Trophoblast cell (in vitro differentiated cells and primary cell): ENCODE results near the gene AIG1.

ENCODE experiments used
- DNase-seq, 2 donors: peaks; one replicate each; pipeline ENCODE4 v3.0.0-alpha.2; 2016
- H2AFZ ChIP-seq: 2 replicates; pipeline ENCODE4 v1.6.1; 2013; ENCODE audit warnings: low read length, moderate library complexity, mild to moderate bottlenecking; ENCODE audit not compliant: insufficient read depth, poor library complexity
- H2AK5ac ChIP-seq: 2 replicates; pipeline ENCODE4 v1.6.1; 2013; ENCODE audit warnings: mild to moderate bottlenecking, low read length
- H2BK120ac ChIP-seq: 2 replicates; pipeline ENCODE4 v1.6.1; 2013; ENCODE audit warnings: low read length, mild to moderate bottlenecking, moderate library complexity; ENCODE audit not compliant: insufficient read depth, poor library complexity
- H2BK12ac ChIP-seq: 2 replicates; pipeline ENCODE4 v1.6.1; 2013; ENCODE audit warnings: mild to moderate bottlenecking, low read length, moderate library complexity
- H2BK5ac ChIP-seq: 2 replicates; pipeline ENCODE4 v1.6.1; 2013; ENCODE audit warnings: low read length, low read depth, moderate library complexity, mild to moderate bottlenecking; ENCODE audit not compliant: poor library complexity
- H3K14ac ChIP-seq: 2 replicates; pipeline ENCODE4 v1.6.1; 2013; ENCODE audit warnings: mild to moderate bottlenecking, low read length
- H3K18ac ChIP-seq: 2 replicates; pipeline ENCODE4 v1.6.1; 2013; ENCODE audit warnings: mild to moderate bottlenecking, low read length
- H3K23ac ChIP-seq: 2 replicates; pipeline ENCODE4 v1.6.1; 2013; ENCODE audit warnings: low read length
- H3K27ac ChIP-seq: 2 replicates; pipeline ENCODE4 v1.5.1; 2013; ENCODE audit warnings: low read depth, mild to moderate bottlenecking, inconsistent platforms, low read length, moderate library complexity
- H3K27me3 ChIP-seq: 2 replicates; pipeline ENCODE4 v1.6.1; 2013; ENCODE audit warnings: inconsistent platforms, mild to moderate bottlenecking, low read length, moderate library complexity; ENCODE audit not compliant: insufficient read depth
- H3K36me3 ChIP-seq, 2 experiments: 1 replicate in 1 of 2; 2 replicates in 1 of 2; pipeline ENCODE4 v1.6.1; 2013; ENCODE audit warnings: low read length in 2 of 2, mild to moderate bottlenecking in 2 of 2, moderate library complexity in 1 of 2; ENCODE audit not compliant: insufficient read depth in 2 of 2, control insufficient read depth in 1 of 2
- H3K4ac ChIP-seq: 2 replicates; pipeline ENCODE4 v1.6.1; 2013; ENCODE audit warnings: low read depth, mild to moderate bottlenecking, low read length, moderate library complexity
- H3K4me1 ChIP-seq, 2 experiments: 1 replicate in 1 of 2; 2 replicates in 1 of 2; pipeline ENCODE4 v1.6.1; 2013; ENCODE audit warnings: low read length in 2 of 2, mild to moderate bottlenecking in 2 of 2, moderate library complexity in 1 of 2; ENCODE audit not compliant: insufficient read depth in 2 of 2, control insufficient read depth in 1 of 2
- H3K4me2 ChIP-seq: 2 replicates; pipeline ENCODE4 v1.6.1; 2013; ENCODE audit warnings: inconsistent platforms, mild to moderate bottlenecking, low read length, moderate library complexity
- H3K4me3 ChIP-seq: 2 replicates; pipeline ENCODE4 v1.5.1; 2013; ENCODE audit warnings: mild to moderate bottlenecking, low read depth, low read length, inconsistent platforms
- H3K79me1 ChIP-seq: one replicate; pipeline ENCODE4 v1.6.1; 2013; ENCODE audit warnings: low read length
- H3K79me2 ChIP-seq: 2 replicates; pipeline ENCODE4 v1.6.1; 2013; ENCODE audit warnings: low read length, mild to moderate bottlenecking; ENCODE audit not compliant: control insufficient read depth, insufficient read depth, poor library complexity
- H3K9ac ChIP-seq: 2 replicates; pipeline ENCODE4 v1.6.1; 2013; ENCODE audit warnings: mild to moderate bottlenecking, low read length
- H3K9me3 ChIP-seq: 2 replicates; pipeline ENCODE4 v1.6.1; 2013; ENCODE audit warnings: low read depth, mild to moderate bottlenecking, control low read depth, inconsistent platforms, low read length; ENCODE audit not compliant: insufficient read depth
- H4K12ac ChIP-seq: 2 replicates; pipeline ENCODE4 v1.6.1; 2013; ENCODE audit warnings: low read depth, mild to moderate bottlenecking, low read length, moderate library complexity
- H4K8ac ChIP-seq: 2 replicates; pipeline ENCODE4 v1.6.1; 2013; ENCODE audit warnings: low read depth, mild to moderate bottlenecking, low read length, moderate library complexity
- H4K91ac ChIP-seq: one replicate; pipeline ENCODE4 v1.6.1; 2013; ENCODE audit warnings: low read depth, mild to moderate bottlenecking, low read length, moderate library complexity
- WGBS: extraction: QIAGEN DNeasy Blood & Tissue Kit; methylation state at CpG from one replicate; pipeline ENCODE4 v1.1.7; 2013; ENCODE audit warnings: missing lambda C conversion rate; ENCODE audit not compliant: insufficient read length, insufficient coverage; ENCODE audit errors: extremely low coverage; 5-methylcytosine and 5-hydroxymethylcytosine counted together

The AIG1 gene

DNA sequence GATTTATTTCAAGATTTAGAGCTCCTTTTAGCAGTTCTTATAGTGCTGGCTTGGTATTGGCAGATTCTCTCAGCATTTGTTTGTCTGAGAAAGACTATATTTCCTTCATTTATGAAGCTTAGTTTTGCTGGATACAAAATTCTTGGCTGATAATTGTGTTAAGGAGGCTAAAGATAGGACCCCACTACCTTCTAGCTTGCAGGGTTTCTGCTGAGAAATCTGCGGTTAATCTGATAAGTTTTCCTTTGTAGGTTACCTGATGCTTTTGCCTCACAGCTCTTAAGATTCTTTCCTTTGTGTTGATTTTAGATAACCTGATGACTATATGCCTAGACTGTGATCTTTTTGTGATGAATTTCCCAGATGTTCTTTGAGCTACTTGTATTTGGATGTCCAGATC lies 114.3 kb downstream of the AIG1 start:
- Histone ChIP-seq H3K79me2 (no peaks in the 10 kb centered on the region), H2AK5ac (no peak overlapping the region), H3K23ac (no peak overlapping the region), H4K91ac (no peak overlapping the region), H3K4ac (no peak overlapping the region), H3K9ac (no peak overlapping the region), H2BK5ac (no peak overlapping the region), H3K27ac (no peak overlapping the region), H3K79me1 (peaks cover 9% of the 10 kb centered on the region), H3K36me3 (peaks cover 4% of the 10 kb centered on the region in 2 experiments), H3K4me1 (peaks cover 8 to 13% of the 10 kb centered on the region in 2 experiments), H3K14ac (no peak overlapping the region), H3K9me3 (peaks cover 3% of the 10 kb centered on the region), H3K4me3 (no peak overlapping the region), H2BK120ac (no peak overlapping the region), H4K12ac (no peak overlapping the region), H3K27me3 (no peaks in the 10 kb centered on the region), H2BK12ac (no peak overlapping the region), H2AFZ (no peak overlapping the region), H4K8ac (no peak overlapping the region), H3K18ac (no peak overlapping the region), H3K4me2 (no peak overlapping the region)
- DNase-seq, result no peak
- WGBS, result no CpG with 5 or more reads among the region's 1 CpG

DNA sequence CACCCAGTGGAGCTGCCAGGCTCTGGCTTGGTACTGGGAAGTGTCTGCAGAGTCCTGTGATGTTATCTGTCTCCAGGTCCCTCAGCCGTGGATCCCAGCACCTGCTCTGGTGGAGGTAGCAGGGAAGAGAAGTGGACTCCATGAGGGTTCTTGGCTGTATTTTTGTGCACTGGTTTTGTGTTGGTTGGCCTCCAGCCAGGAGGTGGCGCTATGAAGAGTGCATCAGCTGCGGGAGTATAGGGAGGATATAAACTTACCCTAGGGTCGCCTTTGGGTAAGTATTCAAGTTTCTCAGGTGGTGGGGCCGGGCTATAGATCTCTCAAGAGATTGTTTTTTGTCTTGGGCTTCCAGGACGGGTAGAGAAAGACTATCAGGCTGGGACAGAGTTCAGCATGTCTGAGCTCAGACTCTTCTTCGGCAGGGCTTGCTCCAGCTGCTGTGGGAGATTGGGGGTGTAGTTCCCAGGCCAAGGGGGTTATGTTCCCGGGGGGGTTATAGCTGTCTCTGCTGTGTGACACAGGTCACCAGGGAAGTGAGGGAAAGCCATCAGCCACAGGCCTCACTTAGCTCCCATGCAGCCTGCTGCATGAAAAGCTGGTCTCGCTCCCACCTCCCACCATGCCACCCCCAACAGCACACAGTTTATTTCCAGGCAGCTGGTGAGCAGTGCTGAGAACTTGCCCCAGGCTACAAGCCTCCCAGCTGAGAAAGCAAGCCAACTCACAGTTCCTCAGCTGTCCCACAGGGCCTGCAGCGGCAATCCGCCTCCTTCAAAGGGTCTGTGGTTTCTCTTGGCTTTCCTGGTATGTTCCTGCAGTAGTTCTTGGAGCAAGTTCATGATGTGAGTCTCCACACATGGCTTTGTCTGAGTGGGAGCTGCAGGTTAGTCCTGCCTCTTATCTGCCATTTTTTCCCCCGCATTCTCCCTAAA lies 115.7 kb downstream of the AIG1 start:
- Histone ChIP-seq H2BK5ac (peak overlapping the region; percentile 61), H3K18ac (peak overlapping the region; percentile 90), H4K8ac (peak overlapping the region; percentile 18), H3K4me2 (peak overlapping the region; percentile 46), H3K4ac (peak overlapping the region; percentile 33), H3K79me1 (peaks cover 9% of the 10 kb centered on the region), H3K9me3 (peaks cover 3% of the 10 kb centered on the region), H3K27me3 (no peaks in the 10 kb centered on the region), H3K9ac (no peak overlapping the region), H3K36me3 (peaks cover 4% of the 10 kb centered on the region in 2 experiments), H3K23ac (no peak overlapping the region), H3K14ac (peak overlapping the region; percentile 32), H3K27ac (peak overlapping the region; percentile 78), H2AK5ac (peak overlapping the region; percentile 90), H4K91ac (peak overlapping the region; percentile 79), H2AFZ (no peak overlapping the region), H3K4me3 (no peak overlapping the region), H3K4me1 (peaks cover 8 to 13% of the 10 kb centered on the region in 2 experiments), H2BK120ac (peak overlapping the region; percentile 85), H4K12ac (no peak overlapping the region), H3K79me2 (no peaks in the 10 kb centered on the region), H2BK12ac (peak overlapping the region; percentile 55)
- DNase-seq, result peak; percentile 97 to 98
- WGBS, result no CpG with 5 or more reads among the region's 12 CpGs

DNA sequence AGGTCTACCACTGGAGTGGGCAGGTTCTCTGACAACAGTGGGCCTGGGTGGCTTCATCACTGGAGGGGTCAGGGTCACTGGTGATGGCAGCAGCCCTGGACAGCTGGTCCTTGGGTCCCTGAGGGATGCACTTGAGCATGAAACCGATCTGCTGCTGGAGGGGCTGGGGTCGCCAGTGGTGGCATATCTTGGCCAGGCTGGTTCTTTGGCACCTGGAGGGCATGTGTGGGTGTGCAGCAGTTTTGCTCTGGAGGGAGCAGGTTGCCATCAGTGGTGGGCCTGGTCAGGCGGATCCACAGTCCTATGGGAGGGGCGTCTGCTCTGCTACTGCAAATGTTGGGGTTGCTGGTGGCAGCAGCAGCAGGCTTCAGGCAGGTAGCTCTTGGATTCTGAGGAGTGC lies 117.0 kb downstream of the AIG1 start:
- Histone ChIP-seq H3K9me3 (peaks cover 3% of the 10 kb centered on the region), H2BK5ac (no peak overlapping the region), H3K14ac (peak overlapping the region; percentile 3), H3K79me2 (no peaks in the 10 kb centered on the region), H3K9ac (no peak overlapping the region), H3K4ac (no peak overlapping the region), H3K4me3 (no peak overlapping the region), H3K36me3 (peaks cover 4% of the 10 kb centered on the region in 2 experiments), H2BK120ac (no peak overlapping the region), H4K12ac (no peak overlapping the region), H3K18ac (no peak overlapping the region), H2AFZ (no peak overlapping the region), H2BK12ac (peak overlapping the region; percentile 1), H3K23ac (no peak overlapping the region), H3K4me2 (no peak overlapping the region), H4K91ac (no peak overlapping the region), H3K27me3 (no peaks in the 10 kb centered on the region), H3K4me1 (peaks cover 8 to 13% of the 10 kb centered on the region in 2 experiments), H3K79me1 (peaks cover 9% of the 10 kb centered on the region), H4K8ac (no peak overlapping the region), H2AK5ac (no peak overlapping the region), H3K27ac (no peak overlapping the region)
- no peak for DNase-seq
- no CpG with 5 or more reads among the region's 4 CpGs for WGBS

DNA sequence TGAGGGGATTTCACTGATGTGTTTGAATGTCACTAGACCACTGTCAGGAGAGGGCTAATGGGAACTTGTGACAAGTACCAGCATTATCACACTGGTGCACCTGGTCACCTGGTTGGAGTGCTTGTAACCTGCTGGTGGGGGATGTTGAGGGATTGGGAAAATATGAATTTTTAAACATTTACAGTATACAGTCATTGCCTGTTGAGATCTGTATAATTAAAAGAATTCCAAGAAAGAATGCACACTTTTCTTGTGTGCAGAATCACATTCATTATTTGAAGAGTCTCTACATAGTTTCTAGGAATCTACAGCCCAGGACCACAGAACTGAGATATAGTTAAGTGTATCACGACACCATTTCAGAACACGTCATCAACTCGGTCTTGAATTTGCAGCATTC lies 118.4 kb downstream of the AIG1 start:
- no peak overlapping the region for H3K4me2 ChIP-seq
- no peak overlapping the region for H2BK120ac ChIP-seq
- WGBS, result no CpG with 5 or more reads among the region's 3 CpGs
- H2AFZ ChIP-seq, result no peak overlapping the region
- H3K9me3 ChIP-seq, result peaks cover 3% of the 10 kb centered on the region
- H3K14ac ChIP-seq, result no peak overlapping the region
- no peak overlapping the region for H2BK5ac ChIP-seq
- no peak overlapping the region for H3K27ac ChIP-seq
- H3K23ac ChIP-seq, result no peak overlapping the region
- H3K9ac ChIP-seq, result no peak overlapping the region
- no peaks in the 10 kb centered on the region for H3K79me2 ChIP-seq
- peak; percentile 76 to 91 for DNase-seq
- no peak overlapping the region for H3K4ac ChIP-seq
- H3K18ac ChIP-seq, result no peak overlapping the region
- H3K36me3 ChIP-seq, result peaks cover 2 to 4% of the 10 kb centered on the region in 2 experiments
- H4K8ac ChIP-seq, result no peak overlapping the region
- no peak overlapping the region for H3K4me3 ChIP-seq
- H3K27me3 ChIP-seq, result no peaks in the 10 kb centered on the region
- H2BK12ac ChIP-seq, result no peak overlapping the region
- no peak overlapping the region for H4K12ac ChIP-seq
- H3K4me1 ChIP-seq, result peaks cover 8 to 13% of the 10 kb centered on the region in 2 experiments
- H2AK5ac ChIP-seq, result no peak overlapping the region
- H3K79me1 ChIP-seq, result peaks cover 9% of the 10 kb centered on the region
- H4K91ac ChIP-seq, result no peak overlapping the region
